B cell (primary cell): ENCODE data around the gene PIN1. TPM values are rescaled to one million over a fixed set of nuclear protein-coding genes. Genes with fewer than 3 reads are reported as not detected.

Source experiments
- ATAC-seq: fragments of 200-7000 bp; cut with Tn5 transposase; one replicate; pipeline ENCODE4 v1.10.0; 2021; ENCODE audit warnings: low read depth, mild to moderate bottlenecking, moderate number of reproducible peaks, moderate library complexity
- CTCF ChIA-PET: fragments of 350-600 bp; sonication (Branson Sonifier 250); formaldehyde crosslinking; loops from one replicate; lab custom pipeline; 2021; ENCODE audit warnings: antibody characterized with exemption, inconsistent platforms; lab: Charles Lee
- POLR2A ChIA-PET: fragments of 350-600 bp; sonication (Branson Sonifier 250); formaldehyde crosslinking; loops from one replicate; lab custom pipeline; 2021; ENCODE audit warnings: antibody characterized with exemption; lab: Charles Lee
- DNase-seq: peaks from one replicate; pipeline ENCODE4 v3.0.0; 2013
- H2AFZ ChIP-seq: 2 replicates; pipeline ENCODE4 v1.6.1; 2012; ENCODE audit warnings: mild to moderate bottlenecking, low read depth, low read length; ENCODE audit not compliant: insufficient read depth, poor library complexity, severe bottlenecking
- H3K27ac ChIP-seq, 2 donors: 1 replicate in 1 of 2; 2 replicates in 1 of 2; pipeline ENCODE4 v1.5.1; 2012 to 2013; ENCODE audit warnings: low read length in 2 of 2, mild to moderate bottlenecking in 2 of 2, moderate library complexity in 1 of 2
- H3K27me3 ChIP-seq, 4 experiments: fragments of 200-600 bp in 1 of 4; sonication (generic) in 1 of 4; replicated peaks in 1 of 4; 1 replicate in 2 of 4; 2 replicates in 2 of 4; pipeline versions ENCODE4 v1.6.1 to v1.7.0; 2013 to 2016; ENCODE audit warnings: low read length in 3 of 4, mild to moderate bottlenecking in 2 of 4, mixed read lengths in 1 of 4, moderate library complexity in 1 of 4; ENCODE audit not compliant: insufficient read depth in 4 of 4, control insufficient read depth in 3 of 4; ENCODE audit errors: control extremely low read depth in 1 of 4
- H3K36me3 ChIP-seq, 2 experiments: replicated peaks in 1 of 2; 1 replicate in 1 of 2; 2 replicates in 1 of 2; pipeline versions ENCODE4 v1.6.1 to v1.7.1; 2013; ENCODE audit warnings: low read length in 1 of 2; ENCODE audit not compliant: insufficient read depth in 2 of 2, control insufficient read depth in 1 of 2; ENCODE audit errors: control extremely low read depth in 1 of 2, extremely low read depth in 1 of 2
- H3K4me1 ChIP-seq, 2 donors: fragments of 200-600 bp in 1 of 2; sonication (generic) in 1 of 2; 1 replicate in 1 of 2; 2 replicates in 1 of 2; pipeline versions ENCODE4 v1.5.1 to v1.6.1; 2013 to 2017; ENCODE audit warnings: low read length in 2 of 2; ENCODE audit not compliant: control insufficient read depth in 2 of 2, insufficient read depth in 2 of 2
- H3K4me2 ChIP-seq: replicated peaks from 2 replicates; pipeline ENCODE3; 2012; ENCODE audit warnings: mild to moderate bottlenecking, low read depth, low read length; ENCODE audit not compliant: poor library complexity, severe bottlenecking
- H3K4me3 ChIP-seq, 5 experiments: fragments of 200-600 bp in 1 of 5; sonication (generic) in 1 of 5; 1 replicate in 3 of 5; 2 replicates in 2 of 5; pipeline versions ENCODE4 v1.5.1 to v1.7.0; 2011 to 2016; ENCODE audit warnings: low read length in 4 of 5, mild to moderate bottlenecking in 4 of 5, low read depth in 2 of 5, control low read depth in 1 of 5, moderate library complexity in 1 of 5; ENCODE audit not compliant: insufficient read depth in 1 of 5; ENCODE audit errors: control extremely low read depth in 1 of 5, extremely low read depth in 1 of 5
- H3K79me2 ChIP-seq: fragments of 200-600 bp; sonication (generic); one replicate; pipeline ENCODE4 v1.6.0; 2016; ENCODE audit warnings: low read length; ENCODE audit not compliant: control insufficient read depth, insufficient read depth
- H3K9ac ChIP-seq: fragments of 200-600 bp; sonication (generic); 2 replicates; pipeline ENCODE4 v1.6.1; 2017; ENCODE audit warnings: mild to moderate bottlenecking, low read length, moderate library complexity
- H3K9me3 ChIP-seq, 3 donors: one replicate each; pipeline versions ENCODE4 v1.6.1 to v1.7.1; 2013; ENCODE audit warnings: low read length in 2 of 3; ENCODE audit not compliant: control insufficient read depth in 2 of 3, insufficient read depth in 1 of 3; ENCODE audit errors: control extremely low read depth in 1 of 3
- H4K20me1 ChIP-seq: 2 replicates; pipeline ENCODE4 v1.6.0; 2012; ENCODE audit warnings: mild to moderate bottlenecking, low read length; ENCODE audit not compliant: insufficient read depth, control insufficient read depth, poor library complexity, severe bottlenecking
- H3K27ac Mint-ChIP-seq: one replicate; pipeline ENCODE4 v1.8.0; 2021; ENCODE audit warnings: mixed read lengths
- H3K27me3 Mint-ChIP-seq: one replicate; pipeline ENCODE4 v1.8.0; 2021; ENCODE audit warnings: mixed read lengths
- H3K4me1 Mint-ChIP-seq: one replicate; pipeline ENCODE4 v1.8.0; 2021; ENCODE audit warnings: mixed read lengths
- H3K4me3 Mint-ChIP-seq: one replicate; pipeline ENCODE4 v1.8.0; 2021; ENCODE audit warnings: mixed read lengths
- H3K9me3 Mint-ChIP-seq: one replicate; pipeline ENCODE4 v1.8.0; 2022; ENCODE audit warnings: mixed read lengths; ENCODE audit not compliant: insufficient read depth
- CTCF ChIP-seq: fragments of 200-600 bp; IDR thresholded peaks from one replicate; pipeline ENCODE4 v1.8.0; 2022; ENCODE audit warnings: antibody characterized with exemption, mild to moderate bottlenecking
- EZH2 ChIP-seq: IDR thresholded peaks from 2 replicates; pipeline ENCODE4 v1.6.1; 2012; ENCODE audit warnings: borderline replicate concordance, low read depth, mild to moderate bottlenecking, moderate library complexity, low read length; ENCODE audit not compliant: insufficient read depth, poor library complexity, severe bottlenecking
- WGBS: methylation state at CpG from one replicate; pipeline ENCODE4 v1.1.5; 2013; ENCODE audit warnings: missing lambda C conversion rate; ENCODE audit not compliant: insufficient coverage; 5-methylcytosine and 5-hydroxymethylcytosine counted together
- intact Hi-C: fragments of 100-400 bp; cut with micrococcal nuclease; formaldehyde crosslinking; loops from one replicate; pipeline ENCODE4 v1.10.0; 2022
- polyA plus RNA-seq: library from polyadenylated mRNA; depleted of rRNA; stranded (reverse); fragments of >200 nt; gene quantifications from 2 replicates; pipeline ENCODE4 v1.2.3, GENCODE V29; 2012
- total RNA-seq, 2 donors: library from RNA; stranded (reverse); fragments of 120-200 nt in 1 of 2; gene quantifications; 1 replicate in 1 of 2; 2 replicates in 1 of 2; pipeline versions ENCODE4 v1.2.3 to v1.2.4, GENCODE V29; 2013 to 2022

PIN1 gene
- total and polyA plus RNA-seq, 2 donors (not counting 1 experiment from before 2014, with no cell fraction given) = 58.9 to 99.0 TPM

- Histone ChIP-seq H3K79me2 (no peaks in the 10 kb centered on the region), H2AFZ (no peak overlapping the region), H3K4me3 (no peak overlapping the region), H3K36me3 (peaks cover 0 to 20% of the 10 kb centered on the region in 2 experiments), H3K4me2 (no peak overlapping the region), H4K20me1 (peaks cover 42% of the 10 kb centered on the region), H3K27me3 (no peaks in the 10 kb centered on the region), H3K9me3 (no peaks in the 10 kb centered on the region), H3K9ac (no peak overlapping the region), H3K4me1 (no peaks in the 10 kb centered on the region), H3K27ac (no peak overlapping the region)
- ChIA-PET POLR2A (no interaction called here), CTCF (no interaction called here)
- Mint-ChIP-seq H3K4me1 (no peaks in the 10 kb centered on the region), H3K4me3 (no peak overlapping the region), H3K9me3 (no peaks in the 10 kb centered on the region), H3K27ac (no peak overlapping the region), H3K27me3 (no peaks in the 10 kb centered on the region)
- TF ChIP-seq EZH2 = no peak
- ATAC-seq (no peak), DNase-seq (no peak)
- WGBS = 88% methylated on average over 8 of the region's 19 CpGs
- intact Hi-C loops = no loop called here
These were observed 15.3 kb downstream of the PIN1 start for GRCh38 chr19:9850235-9850959.

GRCh38 chr19:9854282-9854846 is 19.2 kb downstream of the PIN1 start:
- ChIA-PET CTCF (no interaction called here), POLR2A (no interaction called here)
- H3K27me3 ChIP-seq = no peaks in the 10 kb centered on the region
- DNase-seq (no peak), ATAC-seq (no peak)
- H3K4me1 Mint-ChIP-seq = peaks cover 17% of the 10 kb centered on the region
- H3K4me2 ChIP-seq = no peak overlapping the region
- H3K9me3 ChIP-seq = no peaks in the 10 kb centered on the region
- H3K9me3 Mint-ChIP-seq = no peaks in the 10 kb centered on the region
- H3K27ac ChIP-seq = no peak overlapping the region
- H3K4me1 ChIP-seq = peaks cover 12% of the 10 kb centered on the region in 2 donors
- H4K20me1 ChIP-seq = peaks cover 8% of the 10 kb centered on the region
- H3K36me3 ChIP-seq = no peaks in the 10 kb centered on the region
- H3K79me2 ChIP-seq = no peaks in the 10 kb centered on the region
- no peaks in the 10 kb centered on the region for H3K27me3 Mint-ChIP-seq
- H3K4me3 Mint-ChIP-seq = no peak overlapping the region
- intact Hi-C loops = no loop called here
- no peak overlapping the region for H3K4me3 ChIP-seq
- WGBS = 97% methylated on average over 34 of the region's 38 CpGs
- H2AFZ ChIP-seq = no peak overlapping the region
- H3K9ac ChIP-seq = no peak overlapping the region
- TF ChIP-seq CTCF (no peak), EZH2 (no peak)
- no peak overlapping the region for H3K27ac Mint-ChIP-seq
